Stimulated activated CD8-positive, alpha-beta memory T cell treated with anti-CD3 and anti-CD28 coated beads, Interleukin-7, amount 100 ng/mL, for 1 hour (primary cell): ENCODE data around the gene ATAD5.
"Not testable (repeated sequence)": the region's sequence is repeated elsewhere in the genome, so short reads cannot be mapped to it uniquely, and the experiment has no call there.

Source experiments
- DNase-seq, 2 donors: peaks; one replicate each; pipeline ENCODE4 v3.0.0-alpha.2; 2020; ENCODE audit warnings: low read depth in 2 of 2

The ATAD5 gene

GRCh38 chr17:30822919-30823318 lies 8.8 kb upstream of the ATAD5 start:
- not testable (repeated sequence) for DNase-seq

- DNase-seq, result no peak
Measured at GRCh38 chr17:30823421-30823820, 8.3 kb upstream of the ATAD5 start.

- DNase-seq, result no peak
Measured at GRCh38 chr17:30824002-30824355, 7.8 kb upstream of the ATAD5 start.

GRCh38 chr17:30824356-30825145 lies 7.2 kb upstream of the ATAD5 start, which contains the start of gene CRLF3:
Gene CRLF3 (minus strand): TSS chr17:30824692. CDS start chr17:30824651, 41 bp downstream.
- peak; percentile 74 for DNase-seq

- no peak for DNase-seq
Measured at GRCh38 chr17:30827082-30827481, 4.7 kb upstream of the ATAD5 start.

GRCh38 chr17:30829022-30829421 lies 2.7 kb upstream of the ATAD5 start:
- DNase-seq, result no peak

GRCh38 chr17:30831257-30831656 lies 509 bp upstream of the ATAD5 start:
- DNase-seq, result no peak

- DNase-seq, result no peak
Measured at GRCh38 chr17:30832438-30833124, 815 bp downstream of the ATAD5 start.

GRCh38 chr17:30838202-30838807 lies 6.5 kb downstream of the ATAD5 start:
- DNase-seq, result no peak

GRCh38 chr17:30840771-30841170 lies 9.0 kb downstream of the ATAD5 start:
- no peak for DNase-seq

GRCh38 chr17:30848021-30848420 lies 16.3 kb downstream of the ATAD5 start:
- DNase-seq, result no peak

GRCh38 chr17:30854146-30854545 lies 22.4 kb downstream of the ATAD5 start:
- DNase-seq, result no peak

- no peak for DNase-seq
Measured at GRCh38 chr17:30858556-30859250, 26.9 kb downstream of the ATAD5 start.

- no peak for DNase-seq
Measured at GRCh38 chr17:30864636-30865035, 32.9 kb downstream of the ATAD5 start.

- DNase-seq, result no peak
Measured at GRCh38 chr17:30869005-30869404, 37.2 kb downstream of the ATAD5 start.

GRCh38 chr17:30886187-30886586 lies 54.4 kb downstream of the ATAD5 start:
- DNase-seq, result no peak

GRCh38 chr17:30894236-30894635 lies 62.5 kb downstream of the ATAD5 start:
- no peak for DNase-seq

GRCh38 chr17:30897311-30897710 lies 65.5 kb downstream of the ATAD5 start:
- no peak for DNase-seq

GRCh38 chr17:30905742-30906100 lies 74.0 kb downstream of the ATAD5 start:
- no peak for DNase-seq

GRCh38 chr17:30906101-30906911 lies 74.5 kb downstream of the ATAD5 start, which contains the start of gene TEFM:
Gene TEFM (minus strand): TSS chr17:30906238. CDS start chr17:30906198, 40 bp downstream.
- peak; percentile 77 to 79 for DNase-seq

GRCh38 chr17:30908717-30909420 lies 77.1 kb downstream of the ATAD5 start:
- no peak for DNase-seq
